Measurements from ENCODE around the gene BIRC3. TPM values are rescaled to one million over a fixed set of nuclear protein-coding genes. Genes with fewer than 3 reads are reported as not detected.

BIRC3 gene
- total and polyA plus RNA-seq, 2 of the 8 experiments (the other 6 are each of a cell fraction or from before 2014, with no cell fraction given): 0.08 to 0.20 TPM

DNA sequence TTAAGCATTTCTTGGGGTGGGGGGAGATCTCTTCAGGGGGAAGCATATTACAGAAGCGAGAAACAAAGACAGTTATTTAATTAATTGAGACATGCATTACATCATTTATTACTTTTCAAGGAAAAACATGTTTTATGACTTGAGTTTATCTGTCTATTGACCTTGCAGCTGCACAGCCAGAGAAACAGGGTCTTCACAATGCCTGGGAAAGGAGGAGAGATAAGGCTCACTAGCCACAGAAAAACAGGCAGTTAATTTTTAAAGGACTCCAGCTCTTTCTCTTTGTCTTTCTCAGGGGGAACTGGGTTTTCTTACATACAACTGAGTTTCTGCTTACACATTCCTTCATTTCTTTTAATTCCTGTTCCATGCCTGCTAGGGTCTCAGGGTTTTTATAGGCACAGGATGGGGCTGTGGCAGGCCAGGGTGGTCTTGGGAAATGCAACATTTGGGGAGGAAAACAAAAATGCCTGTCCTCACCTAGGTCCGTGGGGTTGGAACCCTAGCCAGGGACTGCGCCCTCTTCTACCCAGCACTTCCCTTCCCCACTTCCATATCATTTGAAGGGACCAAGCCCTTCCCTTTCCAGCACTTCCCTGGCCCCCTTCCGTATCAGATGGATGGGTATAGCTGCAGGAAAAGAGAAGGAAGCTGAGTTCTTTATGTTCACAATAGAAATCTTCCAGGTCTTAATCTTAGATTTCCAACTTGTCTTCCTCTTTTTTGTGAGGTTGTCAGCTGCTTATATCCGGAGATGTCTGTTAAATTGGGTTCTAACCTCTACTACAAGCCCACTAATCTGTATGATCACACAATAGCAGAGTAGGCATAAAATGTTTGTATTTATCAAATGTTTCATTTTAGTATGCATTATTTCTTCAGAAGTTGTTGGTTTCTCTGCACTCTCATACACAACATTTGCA is 68.1 kb downstream of the BIRC3 start:
- Histone ChIP-seq H2BK12ac (ENCODE audit: low read depth, low read length) (no peak overlapping the region), H3K4me3 (ENCODE audit: extremely low read depth in 1 of 4, insufficient read depth in 2 of 4, low read depth in 3 of 4, low read length in 4 of 4) (no peak overlapping the region), H3K27ac (ENCODE audit: low read depth, low read length) (no peak overlapping the region), H3K9ac (replicated peaks in 1 of 4; ENCODE audit: extremely low read depth in 1 of 4, low read depth in 3 of 4, low read length in 3 of 4) (no peak overlapping the region), H3K79me2 (ENCODE audit: control insufficient read depth in 1 of 2, insufficient read depth in 2 of 2, low read length in 2 of 2) (no peaks in the 10 kb centered on the region), H2BK120ac (replicated peaks; ENCODE audit: low read depth, low read length) (no peak overlapping the region), H4K5ac (ENCODE audit: insufficient read length, low read depth, low read length) (no peak overlapping the region), H2BK20ac (ENCODE audit: low read length) (no peak overlapping the region), H3K4me2 (ENCODE audit: insufficient read depth in 1 of 2, low read depth in 2 of 2, low read length in 2 of 2) (no peak overlapping the region), H2BK15ac (ENCODE audit: low read length) (no peak overlapping the region), H2BK5ac (ENCODE audit: low read depth, low read length) (no peak overlapping the region), H4K8ac (ENCODE audit: extremely low read depth, insufficient read depth, low read length) (no peak overlapping the region), H3K79me1 (ENCODE audit: low read depth, low read length) (no peaks in the 10 kb centered on the region), H3K4me1 (replicated peaks in 1 of 4; ENCODE audit: control insufficient read depth in 3 of 4, insufficient read depth in 4 of 4, low read length in 3 of 4) (no peaks in the 10 kb centered on the region), H3K36me3 (ENCODE audit: control insufficient read depth in 2 of 4, insufficient read depth in 4 of 4, low read length in 3 of 4) (peaks cover 0 to 4% (median 0%) of the 10 kb centered on the region in 4 experiments; a peak in 3 of 8 replicates), H3K14ac (ENCODE audit: insufficient read length) (no peak overlapping the region), H3K4ac (replicated peaks; ENCODE audit: insufficient read length, low read depth, low read length) (no peak overlapping the region), H3K56ac (replicated peaks; ENCODE audit: insufficient read length, low read depth, low read length) (no peak overlapping the region), H3K18ac (ENCODE audit: extremely low read depth, low read length) (no peak overlapping the region), H4K91ac (replicated peaks; ENCODE audit: insufficient read length, low read length) (no peak overlapping the region), H3K9me3 (ENCODE audit: insufficient read depth in 2 of 2, low read depth in 1 of 2, low read length in 1 of 2) (no peaks in the 10 kb centered on the region), H2AFZ (ENCODE audit: low read length) (no peak overlapping the region), H3K23ac (ENCODE audit: insufficient read length) (no peak overlapping the region), H2AK5ac (ENCODE audit: low read depth, low read length) (no peak overlapping the region), H3K23me2 (ENCODE audit: low read depth, low read length) (no peaks in the 10 kb centered on the region), H3K27me3 (replicated peaks in 1 of 4; ENCODE audit: control insufficient read depth in 3 of 4, extremely low read depth in 1 of 4, insufficient read depth in 3 of 4, low read length in 3 of 4) (no peaks in the 10 kb centered on the region), H4K20me1 (replicated peaks in 1 of 2; ENCODE audit: control insufficient read depth in 1 of 2, insufficient read depth in 2 of 2, low read length in 2 of 2) (no peaks in the 10 kb centered on the region)
- 88% methylated on average over 5 of the region's 5 CpGs; no CpG with 5 or more reads in 1 of the 2 experiments for WGBS, 2 experiments (ENCODE audit: extremely low coverage in 1 of 2, insufficient coverage in 1 of 2, insufficient read length in 1 of 2, insufficient replicate concordance in 2 of 2, low coverage in 1 of 2, low lambda C conversion rate in 2 of 2, missing lambda C conversion rate in 1 of 2)
- ChIA-PET CTCF (ENCODE audit: partially characterized antibody) (interaction anchor here (1.0 to 1.6 kb wide), 5 partner anchors 10 to 111 kb away, joined by 3 to 6 read pairs (median 5); no protein-coding TSS in a partner anchor), POLR2A (ENCODE audit: partially characterized antibody) (no interaction called here)
- DNase-seq (ENCODE audit: low read depth in 1 of 2, low spot score in 2 of 2) (no peak), FAIRE-seq (no peak)
- TF ChIP-seq, protein P1, sequence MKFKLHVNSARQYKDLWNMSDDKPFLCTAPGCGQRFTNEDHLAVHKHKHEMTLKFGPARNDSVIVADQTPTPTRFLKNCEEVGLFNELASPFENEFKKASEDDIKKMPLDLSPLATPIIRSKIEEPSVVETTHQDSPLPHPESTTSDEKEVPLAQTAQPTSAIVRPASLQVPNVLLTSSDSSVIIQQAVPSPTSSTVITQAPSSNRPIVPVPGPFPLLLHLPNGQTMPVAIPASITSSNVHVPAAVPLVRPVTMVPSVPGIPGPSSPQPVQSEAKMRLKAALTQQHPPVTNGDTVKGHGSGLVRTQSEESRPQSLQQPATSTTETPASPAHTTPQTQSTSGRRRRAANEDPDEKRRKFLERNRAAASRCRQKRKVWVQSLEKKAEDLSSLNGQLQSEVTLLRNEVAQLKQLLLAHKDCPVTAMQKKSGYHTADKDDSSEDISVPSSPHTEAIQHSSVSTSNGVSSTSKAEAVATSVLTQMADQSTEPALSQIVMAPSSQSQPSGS (IDR thresholded peaks at IDR 0.05; ENCODE audit: low read length): no peak
- TF ChIP-seq TAF7 (optimal IDR thresholded peaks at IDR 0.05; ENCODE audit: borderline replicate concordance, low read depth, low read length) (no peak), SIN3A (conservative IDR thresholded peaks at IDR 0.05 in 1 of 2, IDR thresholded peaks at IDR 0.05 in 1 of 2; ENCODE audit: low read depth in 1 of 2, low read length in 2 of 2) (no peak), NANOG (IDR thresholded peaks at IDR 0.05; ENCODE audit: insufficient read depth, low read depth, low read length, poor library complexity, severe bottlenecking) (no peak), CEBPB (IDR thresholded peaks at IDR 0.05; ENCODE audit: low read depth, low read length) (no peak), SIX5 (IDR thresholded peaks at IDR 0.05; ENCODE audit: low read depth, low read length) (no peak), BACH1 (IDR thresholded peaks at IDR 0.05; ENCODE audit: low read length) (no peak), KDM1A (IDR thresholded peaks at IDR 0.05; ENCODE audit: borderline replicate concordance, low read length) (no peak)
